ENCODE results near the gene ATP6V1G1.

GRCh38 chr9:114574438-114574837 is 13.1 kb upstream of the ATP6V1G1 start:
- no peak for TF ChIP-seq CTCF (IDR thresholded peaks at IDR 0.05)
- TF ChIP-seq POLR2A (IDR thresholded peaks at IDR 0.05): no peak
- no peak for TF ChIP-seq EP300 (IDR thresholded peaks at IDR 0.05)

Data from upper lobe of left lung (tissue), 4 donors.